NCI-H2171 treated with DMSO at 0.1 percent for 48 hours (cell line): Measurements from ENCODE around the gene GIMD1.
"Not testable (repeated sequence)": the region's sequence is repeated elsewhere in the genome, so short reads cannot be mapped to it uniquely, and the experiment has no call there.

Experiments used
- DNase-seq: peaks from one replicate; lab custom pipeline; 2025; lab: John Stamatoyannopoulos, UW

Gene GIMD1

GRCh38 chr4:106351016-106351415 lies 17.6 kb downstream of the GIMD1 start:
- no peak for DNase-seq

GRCh38 chr4:106347167-106347566 lies 21.4 kb downstream of the GIMD1 start:
- no peak for DNase-seq

GRCh38 chr4:106344647-106344970 lies 24.0 kb downstream of the GIMD1 start:
- no peak for DNase-seq

- no peak for DNase-seq
Measured at GRCh38 chr4:106343865-106344646, 24.5 kb downstream of the GIMD1 start.

GRCh38 chr4:106340774-106341173 lies 27.8 kb downstream of the GIMD1 start:
- no peak for DNase-seq

GRCh38 chr4:106339431-106339830 lies 29.1 kb downstream of the GIMD1 start:
- no peak for DNase-seq

- no peak for DNase-seq
Measured at GRCh38 chr4:106338671-106339070, 29.9 kb downstream of the GIMD1 start.

- DNase-seq, result no peak
Measured at GRCh38 chr4:106337916-106338315, 30.7 kb downstream of the GIMD1 start.

GRCh38 chr4:106336618-106337017 lies 32.0 kb downstream of the GIMD1 start:
- no peak for DNase-seq

- DNase-seq, result no peak
Measured at GRCh38 chr4:106334741-106335470, 33.7 kb downstream of the GIMD1 start.

- DNase-seq, result no peak
Measured at GRCh38 chr4:106333186-106333585, 35.4 kb downstream of the GIMD1 start.

- peak; percentile 0 for DNase-seq
Measured at GRCh38 chr4:106329041-106329618, 39.4 kb downstream of the GIMD1 start.

- DNase-seq, result no peak
Measured at GRCh38 chr4:106325800-106326199, 42.8 kb downstream of the GIMD1 start.

- no peak for DNase-seq
Measured at GRCh38 chr4:106323119-106323518, 45.5 kb downstream of the GIMD1 start.

- not testable (repeated sequence) for DNase-seq
Measured at GRCh38 chr4:106321814-106322213, 46.8 kb downstream of the GIMD1 start.

- DNase-seq, result not testable (repeated sequence)
Measured at GRCh38 chr4:106321168-106321567, 47.4 kb downstream of the GIMD1 start.

- DNase-seq, result no peak
Measured at GRCh38 chr4:106320235-106320634, 48.3 kb downstream of the GIMD1 start.

GRCh38 chr4:106318511-106318910 lies 50.1 kb downstream of the GIMD1 start:
- no peak for DNase-seq

GRCh38 chr4:106317815-106318214 lies 50.8 kb downstream of the GIMD1 start:
- DNase-seq, result no peak

- no peak for DNase-seq
Measured at GRCh38 chr4:106316773-106317409, 51.7 kb downstream of the GIMD1 start.

GRCh38 chr4:106315968-106316772 lies 52.4 kb downstream of the GIMD1 start, which contains the start of the genes AIMP1 and TBCK:
Gene AIMP1, plus strand, starts transcription at chr4:106316550. Its CDS starts 8,460 bp downstream, at chr4:106325010.
Gene TBCK, minus strand, starts transcription at chr4:106316209. Its CDS starts 7,249 bp downstream, at chr4:106308960.
- DNase-seq, result peak; percentile 80
